GM13976 (cell line): ENCODE measurements around the gene KATNA1.

Source experiments
- DNase-seq: peaks from one replicate; pipeline ENCODE4 v3.0.0; 2012; ENCODE audit warnings: low spot score
- CTCF ChIP-seq: IDR thresholded peaks from 2 replicates; pipeline ENCODE4 v1.5.1; 2012; ENCODE audit warnings: borderline replicate concordance, mild to moderate bottlenecking; ENCODE audit not compliant: insufficient read depth; ENCODE audit errors: extremely low read depth, missing control alignments, control extremely low read depth
- in situ Hi-C: fragments of 300-500 bp; cut with MboI; formaldehyde crosslinking; loops from one replicate; pipeline ENCODE4 v1.12.0; 2022; ENCODE audit warnings: low sequenced_read_pairs, mixed read lengths, inconsistent platforms; ENCODE audit not compliant: unreplicated experiment

Gene KATNA1

GRCh38 chr6:149646599-149646998 lies 1.9 kb downstream of the KATNA1 start:
- in situ Hi-C loops = no loop called here
- DNase-seq = no peak
- no peak for TF ChIP-seq CTCF

DNA sequence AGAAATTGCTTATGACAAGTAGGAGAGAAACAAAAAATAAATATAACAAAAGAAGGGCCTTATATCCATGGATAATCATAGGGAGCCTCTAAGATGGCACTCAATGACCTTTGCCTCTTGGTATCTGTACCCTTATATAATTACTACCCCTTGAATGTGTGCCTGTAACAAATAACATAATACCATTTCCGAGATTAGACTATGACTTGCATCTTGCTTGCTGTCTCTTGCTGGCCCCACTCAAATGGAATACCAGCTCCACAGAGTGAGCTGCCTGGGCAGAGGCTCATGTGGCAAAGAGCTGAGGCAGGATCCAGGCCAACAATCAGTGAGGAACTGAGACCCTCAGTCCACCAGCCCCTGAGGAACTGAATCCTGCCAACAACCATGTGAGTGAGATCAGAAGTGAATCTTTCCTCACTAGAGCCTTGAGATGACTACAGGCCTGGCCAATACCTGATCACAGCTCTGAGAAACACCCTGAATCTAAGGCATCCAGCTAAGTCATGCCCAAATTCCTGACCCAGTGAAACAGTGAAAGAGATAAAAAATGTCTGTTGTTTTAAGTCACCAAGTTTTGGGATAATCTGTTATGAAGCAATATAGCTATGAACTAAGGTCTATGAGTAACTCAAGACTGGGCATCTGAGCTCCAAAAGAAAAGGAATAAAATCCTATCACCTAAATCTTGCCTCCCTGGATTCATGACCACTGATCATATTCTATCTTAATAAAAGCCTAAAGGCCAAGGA lies 5.5 kb downstream of the KATNA1 start:
- DNase-seq = no peak
- in situ Hi-C loops = no loop called here
- no peak for TF ChIP-seq CTCF

- no peak for DNase-seq
- no peak for TF ChIP-seq CTCF
- in situ Hi-C loops = no loop called here
Measured at GRCh38 chr6:149636124-149636523, 12.4 kb downstream of the KATNA1 start.

GRCh38 chr6:149634315-149634714 lies 14.2 kb downstream of the KATNA1 start:
- TF ChIP-seq CTCF = no peak
- in situ Hi-C loops = no loop called here
- no peak for DNase-seq

GRCh38 chr6:149628875-149629510 lies 19.5 kb downstream of the KATNA1 start:
- in situ Hi-C loops = no loop called here
- no peak for TF ChIP-seq CTCF
- peak; percentile 47 for DNase-seq

- in situ Hi-C loops = no loop called here
- TF ChIP-seq CTCF = no peak
- DNase-seq = no peak
Measured at GRCh38 chr6:149627672-149628071, 20.8 kb downstream of the KATNA1 start.
